ENCODE results near the gene EOLA2. TPM values are rescaled to one million over a fixed set of nuclear protein-coding genes. Genes with fewer than 3 reads are reported as not detected.
"Not testable (repeated sequence)": the region's sequence is repeated elsewhere in the genome, so short reads cannot be mapped to it uniquely, and the experiment has no call there.

The EOLA2 gene
- 10 to 100 TPM; 25.3 to 31.9 (median 29.0) TPM for polyA plus RNA-seq (ENCODE audit: insufficient read length in 4 of 4)

GRCh38 chrX:149938427-149938880 is at the start of gene EOLA2:
EOLA2 (minus strand) TSS chrX:149938491; CDS start chrX:149933874, 4,617 bp downstream.
- DNase-seq (ENCODE audit: low read depth in 4 of 4, low spot score in 3 of 4), result peak; percentile 86 to 92 (median 89)

DNA sequence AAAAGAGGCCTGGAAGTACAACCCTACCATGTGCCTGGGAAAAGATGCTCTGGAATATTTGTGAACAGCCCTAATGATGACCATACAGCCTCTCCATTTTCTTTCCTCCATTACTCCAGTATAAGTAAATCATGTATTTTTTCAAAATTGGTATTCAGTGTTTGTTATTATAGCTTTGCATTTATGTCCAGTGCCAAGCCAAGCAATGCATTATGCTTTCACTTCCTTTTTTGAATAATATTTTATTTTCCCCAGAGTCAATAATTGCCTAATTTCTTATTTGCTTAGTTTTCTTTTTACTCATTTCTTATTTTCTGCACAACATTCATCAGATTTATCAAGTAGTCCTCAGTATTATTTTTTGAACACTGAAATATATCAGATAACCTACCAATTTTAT is 49.3 kb upstream of the EOLA2 start:
- DNase-seq (ENCODE audit: low read depth in 4 of 4, low spot score in 3 of 4), result no peak

- no peak for DNase-seq (ENCODE audit: low read depth in 4 of 4, low spot score in 3 of 4)
Measured at GRCh38 chrX:149984411-149984810, 46.1 kb upstream of the EOLA2 start.

DNA sequence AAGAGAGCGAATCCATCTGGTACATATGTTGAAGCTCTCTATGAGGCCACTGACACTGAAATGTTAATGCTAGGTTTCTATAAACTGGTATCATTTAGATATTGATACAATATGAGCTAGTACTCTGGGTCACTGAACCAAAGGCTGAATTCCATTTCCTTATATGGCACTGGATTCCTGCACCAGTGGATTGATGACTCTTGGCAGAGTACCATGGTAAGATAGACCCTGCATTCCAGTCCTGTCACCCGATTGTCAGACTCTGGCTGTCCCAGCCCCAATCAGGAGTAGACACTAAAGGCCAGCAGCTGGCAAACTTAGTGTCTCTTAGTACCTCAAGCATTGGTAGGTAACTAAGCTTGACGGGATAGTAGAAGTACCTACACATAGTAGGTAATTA is 44.0 kb upstream of the EOLA2 start:
- DNase-seq (ENCODE audit: low read depth in 4 of 4, low spot score in 3 of 4), result no peak

- no peak for DNase-seq (ENCODE audit: low read depth in 4 of 4, low spot score in 3 of 4)
Measured at GRCh38 chrX:149979126-149979644, 40.9 kb upstream of the EOLA2 start.

DNA sequence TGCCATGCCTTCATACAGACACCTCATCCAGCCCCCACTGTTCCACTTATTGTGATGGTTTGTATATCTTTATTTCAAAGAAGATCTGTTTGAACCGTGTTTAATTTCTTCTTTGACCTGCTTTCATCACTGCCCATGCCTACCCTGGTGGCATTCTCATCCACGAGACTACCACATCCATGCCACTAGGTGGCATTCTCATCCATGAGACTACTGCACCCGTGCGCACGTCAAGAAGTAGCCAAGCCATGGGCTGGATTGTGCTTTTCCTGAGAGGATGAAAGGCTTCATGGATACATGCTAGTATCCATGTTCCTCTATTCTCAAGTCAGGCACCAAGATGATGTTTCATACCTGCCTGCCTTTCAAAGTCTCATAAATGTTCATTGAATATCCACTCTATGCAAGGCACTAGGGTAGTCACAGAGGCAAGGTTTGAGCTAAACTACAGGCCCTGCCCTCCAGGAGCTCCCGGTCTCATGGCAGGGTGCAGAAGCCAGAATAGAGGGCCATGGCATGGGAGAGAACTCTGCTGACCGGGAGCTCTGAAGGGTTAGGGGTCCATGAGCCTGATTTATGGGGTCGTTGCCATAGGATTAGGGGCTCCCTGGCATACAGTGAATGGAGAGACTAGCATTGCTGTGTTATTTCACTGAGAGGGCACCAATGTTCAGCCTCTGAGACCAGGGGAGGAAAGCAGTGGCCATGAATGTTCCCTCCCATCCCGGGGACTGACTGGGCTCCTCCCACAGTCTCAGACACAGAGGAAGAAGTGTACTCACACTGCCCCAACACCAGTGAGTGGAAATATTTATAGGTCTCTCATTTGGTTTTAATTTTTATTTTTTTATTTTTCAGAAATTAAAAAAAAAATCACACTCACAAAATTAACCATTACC is 24.8 kb upstream of the EOLA2 start:
- peak in 1 of 4 donors; percentile 33 for DNase-seq (ENCODE audit: low read depth in 4 of 4, low spot score in 3 of 4)

- no peak for DNase-seq (ENCODE audit: low read depth in 4 of 4, low spot score in 3 of 4)
Measured at GRCh38 chrX:149962010-149962409, 23.7 kb upstream of the EOLA2 start.

DNA sequence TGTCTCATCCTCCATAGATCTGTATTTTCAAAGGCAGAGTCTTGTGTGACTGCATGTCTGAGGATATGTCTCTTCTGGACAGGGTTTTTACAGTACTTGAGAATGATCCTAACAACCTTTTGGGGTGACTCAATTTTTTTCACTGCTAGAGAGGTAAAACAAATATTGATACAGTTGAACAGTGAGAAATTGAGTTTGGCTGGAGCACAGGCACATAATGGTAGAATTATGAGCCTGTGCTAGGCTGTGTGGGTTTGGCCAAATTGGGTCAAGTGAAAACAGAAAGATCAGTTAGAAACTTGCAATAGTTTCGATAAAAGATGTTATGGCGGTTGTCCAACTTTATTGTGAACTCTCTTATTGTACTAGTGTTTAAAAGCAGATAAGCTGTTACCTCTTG is 23.3 kb upstream of the EOLA2 start:
- no peak for DNase-seq (ENCODE audit: low read depth in 4 of 4, low spot score in 3 of 4)

DNA sequence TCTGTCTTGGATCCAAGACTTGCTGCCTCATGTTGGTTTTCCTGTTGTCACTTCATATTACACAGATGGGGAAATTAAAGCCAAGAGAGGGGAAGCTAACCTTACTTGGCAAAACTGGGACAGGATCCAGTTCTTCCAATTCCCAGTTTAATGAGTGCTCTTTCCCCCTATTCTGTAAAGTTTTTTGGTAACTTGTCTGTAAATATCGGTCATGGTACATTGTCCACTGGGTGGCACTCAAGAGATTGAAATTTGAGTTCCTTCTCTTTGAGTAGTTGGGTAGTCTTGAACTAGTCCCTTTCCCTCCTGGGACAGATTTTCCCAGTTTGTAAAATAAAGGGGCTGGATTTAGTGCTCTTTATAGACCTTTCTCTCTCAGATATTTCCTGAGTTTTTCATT is 12.4 kb upstream of the EOLA2 start:
- DNase-seq (ENCODE audit: low read depth in 4 of 4, low spot score in 3 of 4), result no peak

DNA sequence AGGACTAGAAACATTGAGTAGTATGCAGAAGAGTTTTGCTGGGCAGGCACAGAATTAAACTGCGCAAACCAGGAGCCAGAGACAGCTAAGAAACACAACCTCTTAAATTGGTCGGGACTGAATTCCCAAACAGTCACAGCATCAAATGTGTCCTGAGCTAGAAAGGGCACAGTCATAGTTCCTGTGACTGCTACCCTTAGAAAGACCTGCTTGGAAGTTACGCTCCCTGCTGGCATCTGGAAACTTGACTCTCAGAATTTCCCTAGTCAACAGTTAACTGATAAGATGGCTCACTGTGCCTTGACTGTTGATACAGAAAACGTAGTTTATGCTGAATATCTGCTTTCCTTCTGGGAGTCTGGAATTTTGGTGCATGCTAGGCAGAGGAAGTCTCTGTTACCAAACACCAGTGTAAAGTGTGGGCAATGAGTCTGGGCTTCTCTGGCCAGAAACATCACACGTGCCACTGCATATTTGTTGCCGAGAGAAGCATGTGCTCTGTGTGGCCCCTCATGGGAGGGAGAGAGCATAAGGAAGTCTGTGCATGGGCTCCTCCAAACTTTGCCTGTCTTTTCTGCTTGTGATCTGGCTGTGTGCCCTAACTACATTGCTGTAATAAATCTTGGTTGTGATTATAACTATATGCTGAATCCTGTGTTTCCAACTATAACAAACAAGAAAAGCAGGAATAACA is 11.6 kb upstream of the EOLA2 start:
- DNase-seq (ENCODE audit: low read depth in 4 of 4, low spot score in 3 of 4), result no peak

DNA sequence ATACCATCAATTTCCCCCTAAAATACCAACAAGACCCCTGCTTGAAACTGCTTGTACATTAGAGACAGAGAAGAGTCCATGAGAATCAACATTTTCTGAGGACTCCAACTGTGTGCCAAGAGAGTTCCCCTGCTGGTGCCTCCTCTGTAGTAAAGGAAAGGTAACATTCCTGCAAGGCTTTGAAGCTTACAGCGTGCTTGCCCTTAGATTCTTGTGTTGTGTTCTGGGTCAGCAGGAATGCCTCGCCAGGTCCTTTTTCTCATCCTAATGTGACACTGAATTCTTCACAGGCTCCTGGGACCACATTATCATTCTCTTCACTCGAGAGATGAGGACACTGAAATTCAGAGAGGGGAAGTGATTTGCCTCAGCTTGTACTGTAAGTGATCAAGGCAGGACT is 9.7 kb upstream of the EOLA2 start:
- no peak for DNase-seq (ENCODE audit: low read depth in 4 of 4, low spot score in 3 of 4)

DNA sequence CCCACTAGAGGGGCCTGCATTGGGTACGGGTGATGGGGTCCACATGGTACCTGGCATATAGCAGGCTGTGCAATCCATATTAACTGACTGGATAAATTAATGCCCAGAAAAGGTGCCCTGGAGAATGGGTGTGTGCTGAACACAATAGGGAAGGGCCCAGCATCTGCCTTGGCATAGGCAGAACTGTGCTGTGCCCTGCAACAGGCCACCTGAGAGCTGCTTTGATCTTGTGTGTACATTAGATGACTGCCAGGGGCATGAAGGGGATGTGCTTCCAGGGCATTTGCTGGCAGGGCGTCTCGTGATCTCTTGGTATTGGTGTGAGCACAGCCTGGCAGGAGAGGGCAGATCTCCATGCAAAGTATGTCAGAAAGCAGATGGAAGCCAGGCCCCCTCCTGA is 8.6 kb upstream of the EOLA2 start:
- DNase-seq (ENCODE audit: low read depth in 4 of 4, low spot score in 3 of 4), result not testable (repeated sequence)

DNA sequence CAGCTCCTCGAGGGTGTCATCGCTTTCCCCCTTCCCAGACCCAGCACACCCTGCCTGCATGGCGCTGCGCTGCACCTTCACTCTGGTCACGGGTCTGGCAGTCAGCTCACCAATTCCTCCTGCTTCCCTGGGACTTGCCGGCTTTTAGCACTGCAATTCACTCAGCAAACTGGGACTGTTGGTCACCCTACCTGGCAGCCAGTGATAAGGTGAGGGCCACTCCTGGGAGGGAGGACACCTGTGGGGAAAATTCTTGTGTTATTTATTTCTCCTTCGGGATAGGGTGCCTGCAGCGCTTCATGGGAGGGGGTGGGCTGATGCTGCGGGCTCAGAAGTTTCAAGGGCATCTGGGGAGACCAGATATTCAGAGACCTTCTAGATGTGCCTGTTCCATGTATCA is 7.5 kb upstream of the EOLA2 start:
- not testable (repeated sequence) for DNase-seq (ENCODE audit: low read depth in 4 of 4, low spot score in 3 of 4)

DNA sequence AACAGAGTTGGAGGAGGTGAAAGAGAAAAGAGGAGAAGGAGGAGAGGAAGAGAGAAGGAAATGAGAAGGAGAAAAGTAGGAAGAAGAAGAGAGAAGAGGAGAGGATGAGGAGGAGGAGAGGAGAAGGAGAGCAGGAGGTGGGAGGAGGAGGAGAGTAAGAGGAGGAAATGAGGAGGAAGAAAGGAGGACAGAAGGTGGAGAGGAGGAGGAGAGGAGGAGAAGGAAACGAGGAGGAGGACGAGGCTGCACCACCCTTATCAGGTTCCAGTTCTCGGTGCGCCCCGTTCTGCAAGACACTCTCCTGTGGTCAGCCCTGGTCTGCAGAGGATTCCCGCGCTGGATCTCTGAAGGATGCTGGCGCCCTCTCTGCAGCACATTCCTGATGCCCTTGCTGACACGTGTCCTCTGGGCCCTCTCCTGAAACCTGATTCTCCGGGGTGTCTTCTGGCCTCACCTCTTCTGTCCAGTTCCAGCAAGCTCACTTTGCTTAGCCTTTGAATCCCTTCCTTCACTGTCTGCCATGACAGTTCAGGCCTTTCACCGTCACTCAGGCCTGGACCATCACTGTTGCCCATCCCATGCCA is 6.9 kb upstream of the EOLA2 start:
- not testable (repeated sequence) for DNase-seq (ENCODE audit: low read depth in 4 of 4, low spot score in 3 of 4)

DNA sequence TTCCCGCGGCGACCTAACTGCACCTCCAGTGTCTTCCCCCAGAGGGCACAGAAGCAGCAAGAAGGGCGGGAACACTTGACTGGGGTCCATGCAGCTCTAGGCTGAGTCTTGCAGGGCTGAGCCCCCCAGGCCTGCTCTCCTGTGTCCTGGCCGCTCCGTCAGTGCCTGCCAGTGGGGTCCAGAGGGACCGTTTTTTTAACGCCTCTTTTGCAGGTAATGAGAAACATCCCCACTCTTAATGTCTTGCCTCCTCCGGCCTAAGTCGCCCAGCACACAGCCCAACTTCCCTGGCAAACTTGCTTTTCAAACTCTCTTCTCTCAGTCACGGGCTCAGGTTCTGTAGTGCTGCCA is 2.4 kb upstream of the EOLA2 start:
- DNase-seq (ENCODE audit: low read depth in 4 of 4, low spot score in 3 of 4), result not testable (repeated sequence)

- peak; percentile 79 to 87 (median 82) for DNase-seq (ENCODE audit: low read depth in 4 of 4, low spot score in 3 of 4)
Measured at GRCh38 chrX:149939905-149940673, 1.8 kb upstream of the EOLA2 start.

- no peak for DNase-seq (ENCODE audit: low read depth in 4 of 4, low spot score in 3 of 4)
Measured at GRCh38 chrX:149939655-149939904, 1.3 kb upstream of the EOLA2 start.

- DNase-seq (ENCODE audit: low read depth in 4 of 4, low spot score in 3 of 4), result peak; percentile 68 to 84 (median 82)
Measured at GRCh38 chrX:149938881-149939654, 777 bp upstream of the EOLA2 start.

- DNase-seq (ENCODE audit: low read depth in 4 of 4, low spot score in 3 of 4), result no peak
Measured at GRCh38 chrX:149937871-149938426, 342 bp downstream of the EOLA2 start.

DNA sequence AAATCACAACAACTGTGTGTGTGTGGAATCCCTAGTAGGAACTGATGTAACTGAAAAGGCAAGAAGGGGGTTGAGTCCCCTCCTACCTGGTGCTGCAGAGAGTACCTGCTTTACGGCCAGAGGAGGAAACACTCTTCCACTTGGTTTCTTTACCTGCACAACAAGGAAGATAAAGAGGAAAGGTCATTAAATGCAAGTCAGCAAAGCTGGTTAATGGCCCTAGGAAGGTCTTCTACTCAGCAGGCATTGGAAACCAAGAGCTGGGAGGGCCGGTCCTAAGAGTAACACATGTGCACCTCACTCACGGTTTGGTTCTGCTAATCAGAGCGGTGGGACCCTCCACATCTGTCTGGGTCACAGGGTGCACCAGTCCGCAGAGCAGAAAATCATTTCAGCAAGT is 963 bp downstream of the EOLA2 start:
- DNase-seq (ENCODE audit: low read depth in 4 of 4, low spot score in 3 of 4), result not testable (repeated sequence)
